GM12878 (cell line): ENCODE measurements around the gene HDGF. TPM values are rescaled to one million over a fixed set of nuclear protein-coding genes. Genes with fewer than 3 reads are reported as not detected.

Experiments
- ASH2L ChIP-seq: fragments of 300-600, 200-600 bp; sonication (generic); IDR thresholded peaks from 2 replicates; pipeline ENCODE4 v1.6.1; 2017; ENCODE audit warnings: low read depth, mild to moderate bottlenecking, borderline replicate concordance
- EED ChIP-seq: sonication (generic); IDR thresholded peaks from 2 replicates; pipeline ENCODE4 v1.6.1; 2016; ENCODE audit warnings: antibody characterized with exemption, low read depth
- EZH2 ChIP-seq: IDR thresholded peaks from 2 replicates; pipeline ENCODE4 v1.6.1; 2012; ENCODE audit warnings: low read depth, mild to moderate bottlenecking, control low read depth, inconsistent platforms, low read length, borderline replicate concordance; ENCODE audit not compliant: control insufficient read depth
- GABPA ChIP-seq: IDR thresholded peaks from 2 replicates; pipeline ENCODE4 v1.6.1; 2014; ENCODE audit warnings: antibody characterized with exemption, low read depth, mild to moderate bottlenecking, inconsistent platforms
- HDAC2 ChIP-seq: fragments of 200-600 bp; sonication (generic); IDR thresholded peaks from 2 replicates; pipeline ENCODE4 v1.6.1; 2017
- HDGF ChIP-seq: fragments of 450-650 bp; IDR thresholded peaks from 2 replicates; pipeline ENCODE4 v1.6.1; 2016; ENCODE audit warnings: antibody characterized with exemption
- IKZF2 ChIP-seq, 2 experiments: fragments of 450-650 bp; IDR thresholded peaks; 2 replicates each; pipeline ENCODE4 v1.6.1; 2017; ENCODE audit warnings: mild to moderate bottlenecking in 2 of 2, moderate library complexity in 2 of 2
- NFYA ChIP-seq: IDR thresholded peaks from 2 replicates; pipeline ENCODE4 v1.6.1; 2011; ENCODE audit warnings: low read depth, mild to moderate bottlenecking, low read length, improper control_type of control experiment, borderline replicate concordance
- NRF1 ChIP-seq: conservative IDR thresholded peaks from 2 replicates; pipeline ENCODE4 v1.6.1; 2011; ENCODE audit warnings: mild to moderate bottlenecking, low read depth, low read length, improper control_type of control experiment
- PKNOX1 ChIP-seq: fragments of 450-650 bp; IDR thresholded peaks from 2 replicates; pipeline ENCODE4 v1.6.1; 2016; ENCODE audit warnings: mild to moderate bottlenecking
- RUNX3 ChIP-seq: IDR thresholded peaks from 2 replicates; pipeline ENCODE4 v1.6.1; 2012; ENCODE audit warnings: low read length, inconsistent platforms
- STAT3 ChIP-seq: IDR thresholded peaks from 2 replicates; pipeline ENCODE4 v1.6.1; 2011; ENCODE audit warnings: low read depth, low read length, improper control_type of control experiment
- TAF1 ChIP-seq: IDR thresholded peaks from 2 replicates; pipeline ENCODE4 v1.6.1; 2011; ENCODE audit warnings: mild to moderate bottlenecking, low read depth, low read length, borderline replicate concordance
- TCF3 ChIP-seq: IDR thresholded peaks from 2 replicates; pipeline ENCODE4 v1.6.1; 2012; ENCODE audit warnings: low read depth, mild to moderate bottlenecking, low read length, borderline replicate concordance; ENCODE audit not compliant: insufficient read depth
- USF2 ChIP-seq: IDR thresholded peaks from 2 replicates; pipeline ENCODE4 v1.6.1; 2011; ENCODE audit warnings: low read depth, low read length, improper control_type of control experiment, borderline replicate concordance
- YY1 ChIP-seq: IDR thresholded peaks from 2 replicates; pipeline ENCODE4 v1.6.1; 2011; ENCODE audit warnings: low read depth, mild to moderate bottlenecking, low read length
- ZNF384 ChIP-seq: IDR thresholded peaks from 2 replicates; pipeline ENCODE4 v1.6.1; 2012; ENCODE audit warnings: low read depth, mild to moderate bottlenecking, low read length, improper control_type of control experiment, borderline replicate concordance
- ZSCAN29 ChIP-seq: fragments of 450-650 bp; IDR thresholded peaks from 2 replicates; pipeline ENCODE4 v1.6.1; 2017; ENCODE audit warnings: mild to moderate bottlenecking, moderate library complexity
- polyA plus RNA-seq, 11 experiments: library from polyadenylated mRNA; depleted of rRNA in 4 of 11; unstranded in 6 of 11; stranded (reverse) in 5 of 11; fragments of >200 nt; fragmentation: Nextera tagmentation in 4 of 11; fragmentation: Illumina TruSeq in 1 of 11; extraction: Ambion mirVana in 4 of 11; extraction: Trizol in 1 of 11; gene quantifications; 1 replicate in 1 of 11; 2 replicates in 10 of 11; pipeline versions ENCODE4 v1.2.1 to v1.2.3, GENCODE V29; 2011 to 2016; ENCODE audit warnings: inconsistent platforms in 2 of 11, missing spikeins in 2 of 11, low read depth in 1 of 11
- total RNA-seq, 4 experiments: library from RNA; depleted of rRNA in 3 of 4; stranded (reverse); fragments of >200 nt in 3 of 4; fragmentation: Illumina TruSeq in 1 of 4; extraction: Trizol in 1 of 4; gene quantifications; 2 replicates each; pipeline versions ENCODE4 v1.2.1 to v1.2.3, GENCODE V29; 2013 to 2021
- TF ChIP-seq, protein P1 (sequence below), 3 experiments: IDR thresholded peaks in 2 of 3; conservative IDR thresholded peaks in 1 of 3; 2 replicates each; pipeline ENCODE4 v1.5.1; 2011; ENCODE audit warnings: low read depth in 3 of 3, low read length in 3 of 3, mild to moderate bottlenecking in 3 of 3, control low read depth in 2 of 3, moderate library complexity in 2 of 3, inconsistent platforms in 1 of 3, mixed read lengths in 1 of 3; ENCODE audit not compliant: control insufficient read depth in 2 of 3, insufficient read depth in 1 of 3; ENCODE audit errors: extremely low read depth in 1 of 3
- TF ChIP-seq, protein P2 (sequence below): IDR thresholded peaks from 2 replicates; pipeline ENCODE4 v1.6.1; 2011; ENCODE audit warnings: borderline replicate concordance, low read depth, mild to moderate bottlenecking, moderate library complexity, low read length; ENCODE audit not compliant: insufficient read depth, poor library complexity, severe bottlenecking
- TF ChIP-seq, protein P3 (sequence below): fragments of 450-650 bp; IDR thresholded peaks from 2 replicates; pipeline ENCODE4 v1.6.1; 2018; ENCODE audit warnings: mild to moderate bottlenecking, low read depth, moderate library complexity; ENCODE audit not compliant: partially characterized antibody

The HDGF gene
- total and polyA plus RNA-seq, 10 of the 15 experiments (the other 5 are each of a cell fraction or from before 2014, with no cell fraction given) = 28.3 to 372 (median 209) TPM

- TF ChIP-seq, protein P1, sequence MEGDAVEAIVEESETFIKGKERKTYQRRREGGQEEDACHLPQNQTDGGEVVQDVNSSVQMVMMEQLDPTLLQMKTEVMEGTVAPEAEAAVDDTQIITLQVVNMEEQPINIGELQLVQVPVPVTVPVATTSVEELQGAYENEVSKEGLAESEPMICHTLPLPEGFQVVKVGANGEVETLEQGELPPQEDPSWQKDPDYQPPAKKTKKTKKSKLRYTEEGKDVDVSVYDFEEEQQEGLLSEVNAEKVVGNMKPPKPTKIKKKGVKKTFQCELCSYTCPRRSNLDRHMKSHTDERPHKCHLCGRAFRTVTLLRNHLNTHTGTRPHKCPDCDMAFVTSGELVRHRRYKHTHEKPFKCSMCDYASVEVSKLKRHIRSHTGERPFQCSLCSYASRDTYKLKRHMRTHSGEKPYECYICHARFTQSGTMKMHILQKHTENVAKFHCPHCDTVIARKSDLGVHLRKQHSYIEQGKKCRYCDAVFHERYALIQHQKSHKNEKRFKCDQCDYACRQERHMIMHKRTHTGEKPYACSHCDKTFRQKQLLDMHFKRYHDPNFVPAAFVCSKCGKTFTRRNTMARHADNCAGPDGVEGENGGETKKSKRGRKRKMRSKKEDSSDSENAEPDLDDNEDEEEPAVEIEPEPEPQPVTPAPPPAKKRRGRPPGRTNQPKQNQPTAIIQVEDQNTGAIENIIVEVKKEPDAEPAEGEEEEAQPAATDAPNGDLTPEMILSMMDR (IDR thresholded peaks at IDR 0.05 in 2 of 3, conservative IDR thresholded peaks at IDR 0.05 in 1 of 3; ENCODE audit: control insufficient read depth in 2 of 3, extremely low read depth in 1 of 3, insufficient read depth in 1 of 3, low read depth in 3 of 3, low read length in 3 of 3) = no peak; a peak in 1 of 6 replicates
- TF ChIP-seq NFYA = no peak
- TF ChIP-seq ZNF384 = 0 out of 2 replicates have a peak, but pooled peaks have one; percentile 3
- TF ChIP-seq USF2 = no peak
- no peak for TF ChIP-seq STAT3
- TF ChIP-seq ZSCAN29 = no peak
- no peak for TF ChIP-seq EED
- TF ChIP-seq TAF1 = peak; percentile 54; the same call in 1 of the 2 replicates
- TF ChIP-seq GABPA = peak; percentile 80; the same call in 1 of the 2 replicates
- TF ChIP-seq YY1 = 0 out of 2 replicates have a peak, but pooled peaks have one; percentile 48
- TF ChIP-seq RUNX3 = peak; percentile 38
- no peak for TF ChIP-seq TCF3
- TF ChIP-seq EZH2 = no peak
- TF ChIP-seq, protein P2, sequence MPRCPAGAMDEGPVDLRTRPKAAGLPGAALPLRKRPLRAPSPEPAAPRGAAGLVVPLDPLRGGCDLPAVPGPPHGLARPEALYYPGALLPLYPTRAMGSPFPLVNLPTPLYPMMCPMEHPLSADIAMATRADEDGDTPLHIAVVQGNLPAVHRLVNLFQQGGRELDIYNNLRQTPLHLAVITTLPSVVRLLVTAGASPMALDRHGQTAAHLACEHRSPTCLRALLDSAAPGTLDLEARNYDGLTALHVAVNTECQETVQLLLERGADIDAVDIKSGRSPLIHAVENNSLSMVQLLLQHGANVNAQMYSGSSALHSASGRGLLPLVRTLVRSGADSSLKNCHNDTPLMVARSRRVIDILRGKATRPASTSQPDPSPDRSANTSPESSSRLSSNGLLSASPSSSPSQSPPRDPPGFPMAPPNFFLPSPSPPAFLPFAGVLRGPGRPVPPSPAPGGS = no peak
- peak in 1 of 2 experiments; percentile 31; a peak in 1 of 4 replicates for TF ChIP-seq IKZF2 (IDR thresholded peaks at IDR 0.05)
- TF ChIP-seq, protein P3, sequence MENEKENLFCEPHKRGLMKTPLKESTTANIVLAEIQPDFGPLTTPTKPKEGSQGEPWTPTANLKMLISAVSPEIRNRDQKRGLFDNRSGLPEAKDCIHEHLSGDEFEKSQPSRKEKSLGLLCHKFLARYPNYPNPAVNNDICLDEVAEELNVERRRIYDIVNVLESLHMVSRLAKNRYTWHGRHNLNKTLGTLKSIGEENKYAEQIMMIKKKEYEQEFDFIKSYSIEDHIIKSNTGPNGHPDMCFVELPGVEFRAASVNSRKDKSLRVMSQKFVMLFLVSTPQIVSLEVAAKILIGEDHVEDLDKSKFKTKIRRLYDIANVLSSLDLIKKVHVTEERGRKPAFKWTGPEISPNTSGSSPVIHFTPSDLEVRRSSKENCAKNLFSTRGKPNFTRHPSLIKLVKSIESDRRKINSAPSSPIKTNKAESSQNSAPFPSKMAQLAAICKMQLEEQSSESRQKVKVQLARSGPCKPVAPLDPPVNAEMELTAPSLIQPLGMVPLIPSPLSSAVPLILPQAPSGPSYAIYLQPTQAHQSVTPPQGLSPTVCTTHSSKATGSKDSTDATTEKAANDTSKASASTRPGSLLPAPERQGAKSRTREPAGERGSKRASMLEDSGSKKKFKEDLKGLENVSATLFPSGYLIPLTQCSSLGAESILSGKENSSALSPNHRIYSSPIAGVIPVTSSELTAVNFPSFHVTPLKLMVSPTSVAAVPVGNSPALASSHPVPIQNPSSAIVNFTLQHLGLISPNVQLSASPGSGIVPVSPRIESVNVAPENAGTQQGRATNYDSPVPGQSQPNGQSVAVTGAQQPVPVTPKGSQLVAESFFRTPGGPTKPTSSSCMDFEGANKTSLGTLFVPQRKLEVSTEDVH = peak; percentile 74
- TF ChIP-seq PKNOX1 = peak; percentile 78
- TF ChIP-seq NRF1 = no peak
- TF ChIP-seq ASH2L = no peak
- peak; percentile 67 for TF ChIP-seq HDGF
- TF ChIP-seq HDAC2 = no peak
Measured at GRCh38 chr1:156728599-156729462, 22.6 kb downstream of the HDGF start, which contains the start of gene ISG20L2 (continued).
